Activated CD8-positive, alpha-beta T cell treated with anti-CD3 and anti-CD28 coated beads for 36 hours (primary cell): ENCODE results near the gene ZNF516. TPM values are rescaled to one million over a fixed set of nuclear protein-coding genes. Genes with fewer than 3 reads are reported as not detected.

Experiments used
- ATAC-seq: fragments of 200-7000 bp; cut with Tn5 transposase; one replicate; pipeline ENCODE4 v1.10.0; 2021; ENCODE audit warnings: mild to moderate bottlenecking, moderate library complexity
- CTCF ChIA-PET: fragments of 350-600 bp; sonication (Branson Sonifier 250); formaldehyde crosslinking; loops from one replicate; lab custom pipeline; 2021; ENCODE audit warnings: antibody characterized with exemption; lab: Charles Lee
- POLR2A ChIA-PET: fragments of 350-600 bp; sonication (Branson Sonifier 250); formaldehyde crosslinking; loops from one replicate; lab custom pipeline; 2021; ENCODE audit warnings: antibody characterized with exemption; lab: Charles Lee
- DNase-seq: peaks from one replicate; pipeline ENCODE4 v3.0.0-alpha.2; 2020
- H3K27ac Mint-ChIP-seq: one replicate; pipeline ENCODE4 v1.8.0; 2021; ENCODE audit warnings: mild to moderate bottlenecking, mixed read lengths
- H3K27me3 Mint-ChIP-seq: one replicate; pipeline ENCODE4 v1.8.0; 2021; ENCODE audit warnings: mixed read lengths
- H3K36me3 Mint-ChIP-seq: one replicate; pipeline ENCODE4 v1.8.0; 2021; ENCODE audit warnings: low read depth, mixed read lengths
- H3K4me1 Mint-ChIP-seq: one replicate; pipeline ENCODE4 v1.8.0; 2021; ENCODE audit warnings: low read depth, mixed read lengths
- H3K4me3 Mint-ChIP-seq: one replicate; pipeline ENCODE4 v1.8.0; 2021; ENCODE audit warnings: mild to moderate bottlenecking, moderate library complexity, mixed read lengths
- H3K9me3 Mint-ChIP-seq: one replicate; pipeline ENCODE4 v1.8.0; 2021; ENCODE audit warnings: mixed read lengths
- intact Hi-C: fragments of 100-400 bp; cut with micrococcal nuclease; formaldehyde crosslinking; loops from one replicate; pipeline ENCODE4 v1.10.0; 2022
- total RNA-seq, 2 experiments: library from RNA; stranded (reverse); gene quantifications; one replicate each; pipeline ENCODE4 v1.2.3, GENCODE V29; 2021
- TF ChIP-seq, protein P1 (sequence below): fragments of 200-600 bp; IDR thresholded peaks from one replicate; pipeline ENCODE4 v1.8.0; 2022; ENCODE audit warnings: antibody characterized with exemption, mild to moderate bottlenecking

Gene ZNF516
- total RNA-seq, 2 experiments from 2014 or later, result 7.0 to 10.5 TPM

GRCh38 chr18:76420898-76421684, 74.0 kb downstream of the ZNF516 start:
- ATAC-seq, result no peak
- TF ChIP-seq, protein P1, sequence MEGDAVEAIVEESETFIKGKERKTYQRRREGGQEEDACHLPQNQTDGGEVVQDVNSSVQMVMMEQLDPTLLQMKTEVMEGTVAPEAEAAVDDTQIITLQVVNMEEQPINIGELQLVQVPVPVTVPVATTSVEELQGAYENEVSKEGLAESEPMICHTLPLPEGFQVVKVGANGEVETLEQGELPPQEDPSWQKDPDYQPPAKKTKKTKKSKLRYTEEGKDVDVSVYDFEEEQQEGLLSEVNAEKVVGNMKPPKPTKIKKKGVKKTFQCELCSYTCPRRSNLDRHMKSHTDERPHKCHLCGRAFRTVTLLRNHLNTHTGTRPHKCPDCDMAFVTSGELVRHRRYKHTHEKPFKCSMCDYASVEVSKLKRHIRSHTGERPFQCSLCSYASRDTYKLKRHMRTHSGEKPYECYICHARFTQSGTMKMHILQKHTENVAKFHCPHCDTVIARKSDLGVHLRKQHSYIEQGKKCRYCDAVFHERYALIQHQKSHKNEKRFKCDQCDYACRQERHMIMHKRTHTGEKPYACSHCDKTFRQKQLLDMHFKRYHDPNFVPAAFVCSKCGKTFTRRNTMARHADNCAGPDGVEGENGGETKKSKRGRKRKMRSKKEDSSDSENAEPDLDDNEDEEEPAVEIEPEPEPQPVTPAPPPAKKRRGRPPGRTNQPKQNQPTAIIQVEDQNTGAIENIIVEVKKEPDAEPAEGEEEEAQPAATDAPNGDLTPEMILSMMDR, result no peak
- H3K36me3 Mint-ChIP-seq, result no peaks in the 10 kb centered on the region
- peaks cover 10% of the 10 kb centered on the region for H3K4me1 Mint-ChIP-seq
- ChIA-PET POLR2A (no interaction called here), CTCF (no interaction called here)
- DNase-seq, result no peak
- no peak overlapping the region for H3K4me3 Mint-ChIP-seq
- no peak overlapping the region for H3K27ac Mint-ChIP-seq
- H3K27me3 Mint-ChIP-seq, result no peaks in the 10 kb centered on the region
- H3K9me3 Mint-ChIP-seq, result no peaks in the 10 kb centered on the region
- intact Hi-C loops, result no loop called here

GRCh38 chr18:76419811-76420210, 75.2 kb downstream of the ZNF516 start:
- TF ChIP-seq, protein P1, result no peak
- ChIA-PET POLR2A (no interaction called here), CTCF (no interaction called here)
- Mint-ChIP-seq H3K4me3 (no peak overlapping the region), H3K27ac (no peak overlapping the region), H3K27me3 (no peaks in the 10 kb centered on the region), H3K9me3 (no peaks in the 10 kb centered on the region), H3K4me1 (peaks cover 4% of the 10 kb centered on the region), H3K36me3 (no peaks in the 10 kb centered on the region)
- DNase-seq (no peak), ATAC-seq (no peak)
- intact Hi-C loops, result no loop called here

DNA sequence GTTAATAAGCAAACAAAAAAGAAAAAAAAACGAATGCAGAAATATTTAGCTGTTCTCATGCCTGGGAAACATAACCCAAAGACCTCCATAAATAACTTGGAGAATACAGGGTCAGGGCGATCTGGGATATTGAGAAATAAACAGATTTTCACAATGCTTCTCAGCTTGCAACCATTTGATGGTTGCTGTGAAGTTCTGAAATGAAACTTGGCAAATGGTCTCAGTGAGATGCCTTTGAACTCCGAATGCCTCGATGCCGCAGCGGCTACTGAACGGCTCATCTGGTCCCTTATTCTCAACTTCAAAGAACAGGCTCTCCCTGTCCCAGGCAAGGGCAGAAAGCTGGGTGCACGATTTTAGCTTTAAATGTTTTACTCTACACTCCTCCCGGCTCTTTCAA, 78.1 kb downstream of the ZNF516 start:
- Mint-ChIP-seq H3K4me1 (peaks cover 6% of the 10 kb centered on the region), H3K27ac (no peak overlapping the region), H3K36me3 (no peaks in the 10 kb centered on the region), H3K4me3 (no peak overlapping the region), H3K27me3 (no peaks in the 10 kb centered on the region), H3K9me3 (no peaks in the 10 kb centered on the region)
- TF ChIP-seq, protein P1, result no peak
- POLR2A ChIA-PET, result interaction anchor here (0.6 to 0.7 kb wide), 2 partner anchors 241 to 312 kb away, joined by 4 read pairs; no protein-coding TSS in a partner anchor
- ATAC-seq, result no peak
- CTCF ChIA-PET, result interaction anchor here (1.1 to 1.4 kb wide), 3 partner anchors 9 to 299 kb away, joined by 3 read pairs; no protein-coding TSS in a partner anchor
- intact Hi-C loops, result no loop called here
- DNase-seq, result no peak

DNA sequence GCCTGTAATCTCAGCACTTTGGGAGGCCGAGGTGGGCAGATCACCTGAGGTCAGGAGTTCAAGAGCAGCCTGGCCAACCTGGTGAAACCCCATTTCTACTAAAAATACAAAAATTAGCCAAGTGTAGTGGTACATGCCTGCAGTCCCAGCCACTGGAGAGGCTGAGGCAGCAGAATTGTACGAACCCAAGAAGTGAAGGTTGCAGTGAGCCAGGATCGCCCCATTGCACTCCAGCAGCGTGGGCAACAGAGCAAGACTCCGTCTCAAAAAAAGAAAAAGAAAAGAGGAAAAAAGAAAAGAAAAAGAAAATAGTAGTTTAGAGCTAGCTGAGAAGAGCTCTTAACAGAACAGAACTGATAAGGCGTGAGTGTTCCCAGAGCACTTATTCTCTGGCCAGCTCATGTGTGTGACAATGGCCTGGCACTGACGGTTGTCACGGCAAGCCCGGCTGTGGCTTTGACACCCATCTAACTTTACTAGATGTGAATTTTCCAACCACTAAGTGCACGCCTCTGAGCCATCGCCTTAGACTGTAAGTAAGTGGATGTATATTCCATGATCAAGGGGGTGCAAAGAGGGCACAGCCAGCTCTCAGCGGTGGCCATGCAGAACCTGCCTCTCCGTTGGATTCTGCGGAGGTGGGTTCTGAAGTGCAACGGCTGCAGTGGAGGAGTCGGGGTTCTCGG, 80.0 kb downstream of the ZNF516 start:
- H3K36me3 Mint-ChIP-seq, result no peaks in the 10 kb centered on the region
- TF ChIP-seq, protein P1, result no peak
- ChIA-PET POLR2A (no interaction called here), CTCF (interaction anchor here (1.1 to 1.6 kb wide), 2 partner anchors 16 to 17 kb away, joined by 3 to 4 read pairs; no protein-coding TSS in a partner anchor)
- intact Hi-C loops, result no loop called here
- no peak overlapping the region for H3K4me3 Mint-ChIP-seq
- peaks cover 20% of the 10 kb centered on the region for H3K4me1 Mint-ChIP-seq
- H3K9me3 Mint-ChIP-seq, result no peaks in the 10 kb centered on the region
- DNase-seq (no peak), ATAC-seq (no peak)
- no peaks in the 10 kb centered on the region for H3K27me3 Mint-ChIP-seq
- H3K27ac Mint-ChIP-seq, result no peak overlapping the region
